ENCODE measurements around the gene ZNF516.

The ZNF516 gene

GRCh38 chr18:76467371-76468190, 27.5 kb downstream of the ZNF516 start:
- DNase-seq (ENCODE audit: low spot score): no peak

GRCh38 chr18:76466410-76466991, 28.5 kb downstream of the ZNF516 start:
- DNase-seq (ENCODE audit: low spot score): no peak

- no peak for DNase-seq (ENCODE audit: low spot score)
These were observed 29.2 kb downstream of the ZNF516 start for GRCh38 chr18:76465630-76466409.

GRCh38 chr18:76464281-76465259, 30.5 kb downstream of the ZNF516 start:
- no peak for DNase-seq (ENCODE audit: low spot score)

GRCh38 chr18:76463872-76464271, 31.2 kb downstream of the ZNF516 start:
- DNase-seq (ENCODE audit: low spot score): no peak

GRCh38 chr18:76463358-76463757, 31.7 kb downstream of the ZNF516 start:
- DNase-seq (ENCODE audit: low spot score): no peak

GRCh38 chr18:76462326-76462694, 32.7 kb downstream of the ZNF516 start:
- DNase-seq (ENCODE audit: low spot score): no peak

- no peak for DNase-seq (ENCODE audit: low spot score)
These were observed 33.2 kb downstream of the ZNF516 start for GRCh38 chr18:76461692-76462325.

- DNase-seq (ENCODE audit: low spot score): no peak
These were observed 33.9 kb downstream of the ZNF516 start for GRCh38 chr18:76461148-76461547.

- DNase-seq (ENCODE audit: low spot score): no peak
These were observed 34.6 kb downstream of the ZNF516 start for GRCh38 chr18:76460482-76460881.

- no peak for DNase-seq (ENCODE audit: low spot score)
These were observed 35.2 kb downstream of the ZNF516 start for GRCh38 chr18:76459687-76460350.

GRCh38 chr18:76459312-76459686, 35.7 kb downstream of the ZNF516 start:
- no peak for DNase-seq (ENCODE audit: low spot score)

- DNase-seq (ENCODE audit: low spot score): no peak
These were observed 36.3 kb downstream of the ZNF516 start for GRCh38 chr18:76458522-76459311.

- DNase-seq (ENCODE audit: low spot score): no peak
These were observed 37.1 kb downstream of the ZNF516 start for GRCh38 chr18:76457957-76458356.

GRCh38 chr18:76457475-76457874, 37.6 kb downstream of the ZNF516 start:
- DNase-seq (ENCODE audit: low spot score): no peak

- no peak for DNase-seq (ENCODE audit: low spot score)
These were observed 38.2 kb downstream of the ZNF516 start for GRCh38 chr18:76456823-76457222.

GRCh38 chr18:76456018-76456750, 38.9 kb downstream of the ZNF516 start:
- DNase-seq (ENCODE audit: low spot score): no peak

GRCh38 chr18:76455003-76455676, 39.9 kb downstream of the ZNF516 start:
- DNase-seq (ENCODE audit: low spot score): no peak

- no peak for DNase-seq (ENCODE audit: low spot score)
These were observed 40.6 kb downstream of the ZNF516 start for GRCh38 chr18:76454418-76454817.
